ENCODE data around the gene TRIM66.

DNA sequence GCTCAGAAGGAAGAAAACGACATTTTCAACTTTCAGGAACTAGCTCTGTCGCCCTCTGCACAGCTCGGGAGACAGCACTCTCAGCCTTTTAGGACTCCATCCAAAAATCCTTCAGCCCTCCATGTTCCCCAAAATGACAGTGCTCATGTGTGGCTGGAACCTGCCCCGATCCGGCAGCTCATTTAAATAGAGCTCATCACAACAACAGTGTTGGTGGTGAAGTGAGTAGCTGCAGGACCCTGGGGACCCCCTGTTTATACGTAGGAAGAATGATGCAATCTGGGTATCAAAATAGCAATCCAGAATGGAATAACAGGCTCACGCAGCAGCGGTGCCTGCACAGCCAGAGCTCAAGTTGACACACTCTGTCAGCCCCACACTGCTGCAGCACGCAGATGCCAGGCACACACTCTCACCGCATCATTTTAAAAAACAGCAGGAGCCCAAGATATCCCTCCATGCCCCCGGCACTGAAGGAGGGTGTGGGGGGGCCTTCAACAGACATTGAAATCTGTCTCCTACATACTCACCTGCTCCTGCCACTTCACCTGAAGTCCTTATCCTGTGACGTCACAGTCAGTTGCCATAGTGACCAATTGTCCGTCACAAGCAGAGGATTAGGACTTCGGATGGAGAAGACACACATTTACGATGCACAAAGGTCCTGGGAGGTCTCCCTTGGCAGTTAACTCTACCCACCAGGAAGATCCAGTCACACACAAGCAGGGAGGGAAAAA lies 24.0 kb downstream of the TRIM66 start:
- TF ChIP-seq ZNF274 (IDR thresholded peaks at IDR 0.05; ENCODE audit: low read depth, low read length), result no peak
- TF ChIP-seq YY1 (IDR thresholded peaks at IDR 0.05; ENCODE audit: insufficient read depth, insufficient read length), result no peak
